NCI-H1092 (cell line): ENCODE measurements around the gene LENG9.
"Not testable (repeated sequence)": the region's sequence is repeated elsewhere in the genome, so short reads cannot be mapped to it uniquely, and the experiment has no call there.

Experiments
- DNase-seq: peaks from one replicate; lab custom pipeline; 2025; lab: John Stamatoyannopoulos, UW

Gene LENG9

GRCh38 chr19:54459282-54460229 is 4.0 kb downstream of the LENG9 start:
- DNase-seq, result no peak

- DNase-seq, result no peak
These were observed 4.8 kb downstream of the LENG9 start for GRCh38 chr19:54458648-54459281.

GRCh38 chr19:54457773-54458647 is 5.6 kb downstream of the LENG9 start:
- no peak for DNase-seq

- DNase-seq, result no peak
These were observed 6.9 kb downstream of the LENG9 start for GRCh38 chr19:54456423-54457373.

- no peak for DNase-seq
These were observed 7.7 kb downstream of the LENG9 start for GRCh38 chr19:54455786-54456422.

- DNase-seq, result no peak
These were observed 8.6 kb downstream of the LENG9 start for GRCh38 chr19:54454781-54455675.

GRCh38 chr19:54453921-54454780 is 9.4 kb downstream of the LENG9 start:
- no peak for DNase-seq

GRCh38 chr19:54452626-54453025 is 11.0 kb downstream of the LENG9 start:
- no peak for DNase-seq

GRCh38 chr19:54451997-54452396 is 11.6 kb downstream of the LENG9 start:
- DNase-seq, result no peak

- no peak for DNase-seq
These were observed 12.2 kb downstream of the LENG9 start for GRCh38 chr19:54451331-54451871.

- DNase-seq, result no peak
These were observed 13.9 kb downstream of the LENG9 start for GRCh38 chr19:54449701-54450069.

GRCh38 chr19:54448774-54449700 is 14.5 kb downstream of the LENG9 start, which contains the start of gene LENG8:
TSS of gene LENG8 (plus strand) at chr19:54449199. CDS start at chr19:54451345, 2,146 bp downstream.
- peak; percentile 86 for DNase-seq

- no peak for DNase-seq
These were observed 15.4 kb downstream of the LENG9 start for GRCh38 chr19:54448040-54448773.

GRCh38 chr19:54446349-54446748 is 17.2 kb downstream of the LENG9 start:
- not testable (repeated sequence) for DNase-seq

- DNase-seq, result no peak
These were observed 18.8 kb downstream of the LENG9 start for GRCh38 chr19:54444737-54445136.

GRCh38 chr19:54440641-54441040 is 22.9 kb downstream of the LENG9 start:
- DNase-seq, result no peak
